Activated T-helper 2 cell treated with anti-CD3 and anti-CD28 coated beads, Interferon-gamma antibody, Interleukin-2, Interleukin-4, amounts not matched to agents 10 μg/mL and 5 μg/mL and 100 μg/mL, durations not matched to agents 14 hours and 24 hours and 36 hours (primary cell): ENCODE measurements around the gene DBNDD1. TPM values are rescaled to one million over a fixed set of nuclear protein-coding genes. Genes with fewer than 3 reads are reported as not detected.
A peak's percentile ranks its signal among the peaks of the same experiment; 100 is the strongest.

Experiments
- DNase-seq: peaks from one replicate; pipeline ENCODE4 v3.0.0; 2021; ENCODE audit warnings: low spot score
- H3K27ac Mint-ChIP-seq: one replicate; pipeline ENCODE4 v1.8.0; 2021; ENCODE audit warnings: mixed read lengths
- H3K27me3 Mint-ChIP-seq: one replicate; pipeline ENCODE4 v1.8.0; 2021; ENCODE audit warnings: low read depth, mixed read lengths
- H3K36me3 Mint-ChIP-seq: one replicate; pipeline ENCODE4 v1.8.0; 2021; ENCODE audit warnings: low read depth, mixed read lengths
- H3K4me1 Mint-ChIP-seq: one replicate; pipeline ENCODE4 v1.8.0; 2021; ENCODE audit warnings: low read depth, mixed read lengths
- H3K4me3 Mint-ChIP-seq: one replicate; pipeline ENCODE4 v1.8.0; 2021; ENCODE audit warnings: low read depth, mild to moderate bottlenecking, moderate library complexity, mixed read lengths
- H3K9me3 Mint-ChIP-seq: one replicate; pipeline ENCODE4 v1.8.0; 2021; ENCODE audit warnings: mixed read lengths
- intact Hi-C: fragments of 100-400 bp; cut with micrococcal nuclease; formaldehyde crosslinking; loops from one replicate; pipeline ENCODE4 v1.15.1; 2023
- total RNA-seq: library from RNA; stranded (reverse); gene quantifications from 2 replicates; pipeline ENCODE4 v1.2.3, GENCODE V29; 2022

Gene DBNDD1
- total RNA-seq, 1 donor from 2014 or later: 0.43 TPM

- no peaks in the 10 kb centered on the region for H3K9me3 Mint-ChIP-seq
- DNase-seq: no peak
- H3K4me1 Mint-ChIP-seq: peaks cover under 1% of the 10 kb centered on the region
- H3K27me3 Mint-ChIP-seq: no peaks in the 10 kb centered on the region
- no peak overlapping the region for H3K27ac Mint-ChIP-seq
- no peak overlapping the region for H3K4me3 Mint-ChIP-seq
- H3K36me3 Mint-ChIP-seq: peaks cover 76% of the 10 kb centered on the region
- intact Hi-C loops: no loop called here
Measured at GRCh38 chr16:89988951-89989350, 30.3 kb downstream of the DBNDD1 start.

GRCh38 chr16:89987169-89987568, 32.1 kb downstream of the DBNDD1 start:
- Mint-ChIP-seq H3K27ac (no peak overlapping the region), H3K27me3 (no peaks in the 10 kb centered on the region), H3K9me3 (no peaks in the 10 kb centered on the region), H3K4me3 (no peak overlapping the region), H3K36me3 (peaks cover 69% of the 10 kb centered on the region), H3K4me1 (peaks cover 2% of the 10 kb centered on the region)
- DNase-seq: no peak
- intact Hi-C loops: no loop called here

GRCh38 chr16:89986600-89986999, 32.7 kb downstream of the DBNDD1 start:
- H3K4me1 Mint-ChIP-seq: peaks cover 2% of the 10 kb centered on the region
- H3K27ac Mint-ChIP-seq: no peak overlapping the region
- no peaks in the 10 kb centered on the region for H3K9me3 Mint-ChIP-seq
- no peak overlapping the region for H3K4me3 Mint-ChIP-seq
- intact Hi-C loops: no loop called here
- H3K27me3 Mint-ChIP-seq: no peaks in the 10 kb centered on the region
- DNase-seq: no peak
- peaks cover 69% of the 10 kb centered on the region for H3K36me3 Mint-ChIP-seq

- Mint-ChIP-seq H3K36me3 (peaks cover 57% of the 10 kb centered on the region), H3K4me1 (peaks cover 2% of the 10 kb centered on the region), H3K4me3 (no peak overlapping the region), H3K27ac (no peak overlapping the region), H3K9me3 (no peaks in the 10 kb centered on the region), H3K27me3 (no peaks in the 10 kb centered on the region)
- intact Hi-C loops: no loop called here
- DNase-seq: no peak
Measured at GRCh38 chr16:89985219-89985618, 34.0 kb downstream of the DBNDD1 start.

GRCh38 chr16:89984216-89984615, 35.0 kb downstream of the DBNDD1 start:
- no peaks in the 10 kb centered on the region for H3K9me3 Mint-ChIP-seq
- H3K36me3 Mint-ChIP-seq: peaks cover 65% of the 10 kb centered on the region
- H3K27ac Mint-ChIP-seq: no peak overlapping the region
- peaks cover 2% of the 10 kb centered on the region for H3K4me1 Mint-ChIP-seq
- H3K27me3 Mint-ChIP-seq: no peaks in the 10 kb centered on the region
- H3K4me3 Mint-ChIP-seq: no peak overlapping the region
- no peak for DNase-seq
- intact Hi-C loops: no loop called here

GRCh38 chr16:89983536-89983935, 35.7 kb downstream of the DBNDD1 start:
- H3K4me1 Mint-ChIP-seq: peaks cover 2% of the 10 kb centered on the region
- peaks cover 65% of the 10 kb centered on the region for H3K36me3 Mint-ChIP-seq
- no peak for DNase-seq
- H3K9me3 Mint-ChIP-seq: no peaks in the 10 kb centered on the region
- intact Hi-C loops: no loop called here
- no peaks in the 10 kb centered on the region for H3K27me3 Mint-ChIP-seq
- H3K27ac Mint-ChIP-seq: peak overlapping the region; percentile 62
- no peak overlapping the region for H3K4me3 Mint-ChIP-seq

DNA sequence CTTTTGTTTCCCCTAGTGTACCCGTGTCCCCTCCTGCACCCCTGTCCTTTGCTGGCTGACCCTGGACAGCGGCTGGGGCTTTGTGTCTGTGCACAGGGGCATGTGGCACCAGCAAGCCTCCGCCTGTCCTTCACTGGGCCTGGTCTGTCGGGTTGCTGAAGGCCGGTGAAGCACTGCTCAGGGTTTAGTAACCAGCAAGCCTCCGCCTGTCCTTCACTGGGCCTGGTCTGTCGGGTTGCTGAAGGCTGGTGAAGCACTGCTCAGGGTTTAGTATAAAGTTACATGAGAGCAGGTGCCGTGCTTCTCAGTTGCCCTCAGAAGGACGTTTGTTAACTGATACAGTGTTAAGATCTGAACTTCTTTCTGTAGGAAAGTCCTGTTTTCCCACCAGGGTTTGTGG, 36.9 kb downstream of the DBNDD1 start:
- no peak overlapping the region for H3K4me3 Mint-ChIP-seq
- no peak overlapping the region for H3K27ac Mint-ChIP-seq
- H3K4me1 Mint-ChIP-seq: peaks cover 2% of the 10 kb centered on the region
- no peaks in the 10 kb centered on the region for H3K27me3 Mint-ChIP-seq
- intact Hi-C loops: no loop called here
- DNase-seq: no peak
- H3K36me3 Mint-ChIP-seq: peaks cover 68% of the 10 kb centered on the region
- H3K9me3 Mint-ChIP-seq: no peaks in the 10 kb centered on the region

GRCh38 chr16:89981414-89981813, 37.8 kb downstream of the DBNDD1 start:
- Mint-ChIP-seq H3K9me3 (no peaks in the 10 kb centered on the region), H3K36me3 (peaks cover 60% of the 10 kb centered on the region), H3K4me3 (no peak overlapping the region), H3K27ac (no peak overlapping the region), H3K27me3 (no peaks in the 10 kb centered on the region), H3K4me1 (peaks cover 2% of the 10 kb centered on the region)
- no peak for DNase-seq
- intact Hi-C loops: no loop called here

GRCh38 chr16:89974870-89975269, 44.4 kb downstream of the DBNDD1 start:
- Mint-ChIP-seq H3K9me3 (peaks cover 10% of the 10 kb centered on the region), H3K4me1 (peaks cover 17% of the 10 kb centered on the region), H3K27ac (no peak overlapping the region), H3K27me3 (no peaks in the 10 kb centered on the region), H3K36me3 (peaks cover 42% of the 10 kb centered on the region), H3K4me3 (no peak overlapping the region)
- intact Hi-C loops: loop anchor here (5.0 kb wide), 1 partner anchor 273 kb away; the partner anchor contains the start of gene SPATA2L
- DNase-seq: no peak

DNA sequence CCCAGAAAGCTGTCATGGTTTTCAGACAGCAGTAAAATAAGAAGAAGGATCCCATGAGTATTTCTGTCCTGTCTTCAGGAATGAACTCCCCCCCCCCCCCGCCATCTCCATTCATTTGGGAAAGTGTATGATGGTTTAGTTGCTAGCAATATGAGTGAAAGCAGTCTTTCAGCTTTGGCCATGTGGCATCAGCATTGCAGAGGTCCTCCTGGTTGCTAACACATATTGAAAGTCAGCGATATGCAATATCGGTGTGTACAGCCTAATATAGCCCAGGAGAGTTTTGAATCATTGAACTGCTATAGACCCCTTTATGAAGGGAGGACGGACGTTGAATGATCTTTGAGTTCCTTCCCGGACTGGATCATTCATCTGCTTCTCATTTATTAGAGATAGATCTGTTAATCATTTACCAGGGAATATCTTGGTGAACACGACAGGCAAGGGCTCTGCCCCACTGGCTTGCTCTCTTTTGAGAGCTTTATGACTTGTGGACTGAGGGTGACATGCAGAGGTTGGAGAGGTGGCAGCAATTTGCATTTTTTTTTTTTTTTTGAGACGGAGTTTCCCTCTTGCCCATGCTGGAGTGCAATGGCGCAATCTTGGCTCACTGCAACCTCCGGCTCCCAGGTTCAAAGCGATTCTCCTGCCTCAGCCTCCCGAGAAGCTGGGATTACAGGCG, 45.5 kb downstream of the DBNDD1 start:
- no peaks in the 10 kb centered on the region for H3K27me3 Mint-ChIP-seq
- intact Hi-C loops: loop anchor here (5.0 kb wide), 1 partner anchor 271 kb away; the partner anchor contains the start of gene SPATA2L
- H3K27ac Mint-ChIP-seq: peak overlapping the region; percentile 42
- H3K36me3 Mint-ChIP-seq: peaks cover 37% of the 10 kb centered on the region
- H3K4me1 Mint-ChIP-seq: peaks cover 17% of the 10 kb centered on the region
- no peak for DNase-seq
- H3K9me3 Mint-ChIP-seq: peaks cover 10% of the 10 kb centered on the region
- H3K4me3 Mint-ChIP-seq: peak overlapping the region; percentile 77

DNA sequence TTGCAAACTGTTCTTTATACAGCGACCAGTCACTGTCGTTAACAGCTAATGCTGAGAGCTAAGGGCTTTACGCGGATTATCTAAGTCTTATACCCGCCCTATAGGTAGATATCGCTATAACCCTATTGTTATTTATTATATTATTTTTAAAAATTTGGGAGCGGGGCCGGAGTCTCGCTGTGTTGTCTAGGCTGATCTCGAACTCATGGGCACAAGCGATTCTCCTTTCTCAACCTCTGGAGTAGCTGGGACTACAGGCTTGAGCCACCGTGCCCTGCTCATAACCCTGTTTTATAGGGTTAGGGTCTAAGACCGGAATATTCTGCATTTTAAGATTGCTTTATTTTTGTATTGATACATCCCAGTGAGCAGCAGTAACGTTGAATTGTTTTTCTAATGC, 46.0 kb downstream of the DBNDD1 start:
- Mint-ChIP-seq H3K9me3 (peaks cover 10% of the 10 kb centered on the region), H3K27me3 (no peaks in the 10 kb centered on the region), H3K4me1 (peaks cover 17% of the 10 kb centered on the region), H3K4me3 (peak overlapping the region; percentile 95), H3K27ac (peak overlapping the region; percentile 96), H3K36me3 (peaks cover 35% of the 10 kb centered on the region)
- no peak for DNase-seq
- intact Hi-C loops: loop anchor here (5.0 kb wide), 1 partner anchor 271 kb away; the partner anchor contains the start of gene SPATA2L

GRCh38 chr16:89972244-89973234, 46.7 kb downstream of the DBNDD1 start:
- peak; percentile 90 for DNase-seq
- H3K27ac Mint-ChIP-seq: peak overlapping the region; percentile 96
- H3K36me3 Mint-ChIP-seq: peaks cover 31% of the 10 kb centered on the region
- intact Hi-C loops: loop anchor here (1.0 to 5.0 kb wide), 2 partner anchors 24 to 270 kb away; partner anchors contain the start of genes DEF8 and SPATA2L
- H3K27me3 Mint-ChIP-seq: no peaks in the 10 kb centered on the region
- H3K4me1 Mint-ChIP-seq: peaks cover 17% of the 10 kb centered on the region
- H3K9me3 Mint-ChIP-seq: peaks cover 10% of the 10 kb centered on the region
- H3K4me3 Mint-ChIP-seq: peak overlapping the region; percentile 95
